OCI-LY3 (cell line): ENCODE measurements around the gene SFI1.

ENCODE experiments used
- EZH2phosphoT487 ChIP-seq: fragments of 200-600 bp; shearing (Covaris generic); IDR thresholded peaks from 2 replicates; pipeline ENCODE4 v1.6.1; 2018; ENCODE audit warnings: antibody characterized with exemption, mixed run types, low read depth
- TF ChIP-seq, protein P1 (sequence below): fragments of 200-600, 300-600 bp; sonication (generic); IDR thresholded peaks from 2 replicates; pipeline ENCODE4 v1.5.1; 2014; ENCODE audit warnings: antibody characterized with exemption, low read length, low read depth

DNA sequence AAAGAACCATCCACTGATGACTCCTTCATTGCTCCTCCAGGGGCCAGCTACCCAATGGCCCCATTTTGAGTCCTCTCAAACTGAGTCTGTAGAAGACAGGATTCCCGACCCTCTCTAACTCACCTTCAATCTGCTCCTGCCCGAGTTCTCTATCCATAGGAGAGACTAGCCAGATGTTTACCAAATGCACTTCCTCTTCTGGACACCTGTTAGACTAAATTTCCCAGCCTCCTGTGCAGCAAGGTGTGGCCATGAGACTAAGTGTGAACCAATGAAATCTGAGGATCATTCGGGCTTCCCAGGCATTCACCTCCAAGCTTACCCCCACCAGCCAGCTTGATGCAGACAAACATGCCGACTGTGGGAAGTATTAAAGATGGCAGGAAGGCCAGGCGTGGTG, 158.1 kb downstream of the SFI1 start:
- TF ChIP-seq, protein P1, sequence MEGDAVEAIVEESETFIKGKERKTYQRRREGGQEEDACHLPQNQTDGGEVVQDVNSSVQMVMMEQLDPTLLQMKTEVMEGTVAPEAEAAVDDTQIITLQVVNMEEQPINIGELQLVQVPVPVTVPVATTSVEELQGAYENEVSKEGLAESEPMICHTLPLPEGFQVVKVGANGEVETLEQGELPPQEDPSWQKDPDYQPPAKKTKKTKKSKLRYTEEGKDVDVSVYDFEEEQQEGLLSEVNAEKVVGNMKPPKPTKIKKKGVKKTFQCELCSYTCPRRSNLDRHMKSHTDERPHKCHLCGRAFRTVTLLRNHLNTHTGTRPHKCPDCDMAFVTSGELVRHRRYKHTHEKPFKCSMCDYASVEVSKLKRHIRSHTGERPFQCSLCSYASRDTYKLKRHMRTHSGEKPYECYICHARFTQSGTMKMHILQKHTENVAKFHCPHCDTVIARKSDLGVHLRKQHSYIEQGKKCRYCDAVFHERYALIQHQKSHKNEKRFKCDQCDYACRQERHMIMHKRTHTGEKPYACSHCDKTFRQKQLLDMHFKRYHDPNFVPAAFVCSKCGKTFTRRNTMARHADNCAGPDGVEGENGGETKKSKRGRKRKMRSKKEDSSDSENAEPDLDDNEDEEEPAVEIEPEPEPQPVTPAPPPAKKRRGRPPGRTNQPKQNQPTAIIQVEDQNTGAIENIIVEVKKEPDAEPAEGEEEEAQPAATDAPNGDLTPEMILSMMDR: no peak
- no peak for TF ChIP-seq EZH2phosphoT487
